ENCODE results near the gene KCTD20. TPM values are rescaled to one million over a fixed set of nuclear protein-coding genes. Genes with fewer than 3 reads are reported as not detected.
A peak's percentile ranks its signal among the peaks of the same experiment; 100 is the strongest.

KCTD20 gene
- polyA plus RNA-seq, 3 donors from 2014 or later: 41.1 to 50.5 (median 47.5) TPM

DNA sequence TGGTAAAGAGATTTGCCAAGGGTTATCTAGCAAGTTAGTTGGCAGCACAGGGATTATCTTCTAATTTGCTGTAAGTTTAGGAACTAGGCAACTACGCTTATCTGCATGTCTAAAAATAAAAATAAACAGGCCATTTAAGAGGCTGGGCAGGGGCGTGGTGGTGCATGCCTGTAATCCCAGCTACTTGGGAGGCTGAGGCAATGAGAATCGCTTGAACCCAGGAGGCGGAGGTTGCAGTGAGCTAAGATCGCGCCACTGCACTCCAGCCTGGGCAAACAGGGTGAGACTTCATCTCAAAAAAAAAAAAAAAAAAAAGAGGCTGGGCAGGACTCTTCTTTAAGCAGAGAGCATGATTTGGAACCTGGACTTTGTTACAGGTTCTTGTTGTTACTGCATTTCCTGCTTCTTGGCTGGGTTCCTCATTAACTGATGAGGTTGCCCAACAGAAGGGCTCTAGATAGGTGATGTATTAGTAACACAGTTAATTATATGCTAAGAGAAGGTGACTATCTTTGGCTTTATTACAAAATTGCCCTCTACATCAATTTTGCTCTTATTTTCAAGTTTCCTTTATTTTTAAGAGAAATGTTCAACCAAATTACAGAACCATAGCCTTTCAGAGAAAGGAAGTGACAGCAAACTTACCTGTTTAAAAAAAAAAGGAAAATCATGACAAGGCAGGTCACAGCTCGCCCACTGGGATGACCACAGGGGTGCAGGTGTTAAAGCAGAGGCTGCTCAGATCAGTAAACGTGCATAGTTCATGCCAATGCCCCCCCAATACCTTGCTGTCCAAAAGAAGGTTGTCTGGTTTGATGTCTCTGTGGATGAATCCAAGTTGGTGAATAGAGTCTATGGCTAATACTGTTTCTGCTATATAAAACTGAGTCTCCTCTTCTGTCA, 72.0 kb downstream of the KCTD20 start:
- peak; percentile 44 to 59 (median 53) for DNase-seq
- Mint-ChIP-seq H3K27me3 (ENCODE audit: low read depth in 3 of 3) (peaks cover 0 to 3% (median 0%) of the 10 kb centered on the region in 3 donors), H3K9me3 (no peaks in the 10 kb centered on the region), H3K4me1 (peaks cover 35 to 61% of the 10 kb centered on the region in 2 donors), H3K27ac (peak overlapping the region; percentile 4 to 85 (median 80)), H3K36me3 (peaks cover 0 to 44% (median 31%) of the 10 kb centered on the region in 3 donors), H3K4me3 (peak overlapping the region in 4 of 5 donors; percentile 3 to 29 (median 20))

DNA sequence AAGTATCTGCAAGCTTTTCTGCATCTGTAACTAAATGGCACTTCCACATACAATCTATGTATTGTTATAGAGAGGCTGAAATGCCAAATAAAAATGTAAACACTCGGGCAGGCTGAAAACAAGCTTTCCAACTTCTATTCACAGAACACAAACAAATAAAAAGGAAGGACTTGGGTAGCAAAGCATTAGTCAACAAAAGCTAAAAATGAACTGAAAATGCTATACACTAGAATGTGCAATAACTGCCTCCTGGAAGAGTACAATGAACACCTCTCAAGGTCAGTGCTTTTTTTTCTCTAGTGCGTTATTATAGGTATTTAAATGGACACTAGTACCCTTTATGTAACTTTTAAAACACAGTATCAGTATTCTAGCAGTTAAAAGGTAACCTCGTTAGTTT, 73.0 kb downstream of the KCTD20 start:
- peak overlapping the region in 1 of 5 donors; percentile 7 for H3K4me3 Mint-ChIP-seq
- H3K27ac Mint-ChIP-seq: peak overlapping the region; percentile 1 to 85 (median 42)
- H3K36me3 Mint-ChIP-seq: peaks cover 0 to 49% (median 28%) of the 10 kb centered on the region in 3 donors
- peaks cover 0 to 3% (median 0%) of the 10 kb centered on the region in 3 donors for H3K27me3 Mint-ChIP-seq (ENCODE audit: low read depth in 3 of 3)
- no peak for DNase-seq
- peaks cover 35 to 71% of the 10 kb centered on the region in 2 donors for H3K4me1 Mint-ChIP-seq
- no peaks in the 10 kb centered on the region for H3K9me3 Mint-ChIP-seq

DNA sequence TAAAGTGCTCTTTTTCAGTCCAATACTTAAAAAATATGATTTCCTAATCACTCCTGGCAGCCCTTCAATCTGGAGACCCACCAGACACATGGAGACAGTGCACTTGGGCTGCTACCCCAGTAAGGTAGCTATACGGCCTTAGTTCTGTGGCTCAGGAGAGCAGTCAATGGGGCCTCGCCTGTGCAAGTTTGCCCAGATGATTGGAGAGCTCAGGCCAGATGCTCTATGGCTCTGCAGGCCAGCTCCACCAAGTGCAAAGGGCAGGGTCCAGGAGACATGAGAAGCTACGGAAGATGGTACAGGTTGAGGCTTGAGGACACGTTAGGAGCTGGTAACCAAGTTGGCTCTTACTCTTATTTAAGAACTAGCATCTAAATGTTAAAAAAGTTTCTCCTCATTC, 73.8 kb downstream of the KCTD20 start:
- Mint-ChIP-seq H3K36me3 (peaks cover 0 to 52% (median 27%) of the 10 kb centered on the region in 3 donors), H3K4me3 (no peak overlapping the region), H3K4me1 (peaks cover 35 to 71% of the 10 kb centered on the region in 2 donors), H3K27me3 (ENCODE audit: low read depth in 3 of 3) (peaks cover 0 to 3% (median 0%) of the 10 kb centered on the region in 3 donors), H3K27ac (peak overlapping the region in 3 of 6 donors; percentile 43 to 49 (median 48)), H3K9me3 (no peaks in the 10 kb centered on the region)
- no peak for DNase-seq

DNA sequence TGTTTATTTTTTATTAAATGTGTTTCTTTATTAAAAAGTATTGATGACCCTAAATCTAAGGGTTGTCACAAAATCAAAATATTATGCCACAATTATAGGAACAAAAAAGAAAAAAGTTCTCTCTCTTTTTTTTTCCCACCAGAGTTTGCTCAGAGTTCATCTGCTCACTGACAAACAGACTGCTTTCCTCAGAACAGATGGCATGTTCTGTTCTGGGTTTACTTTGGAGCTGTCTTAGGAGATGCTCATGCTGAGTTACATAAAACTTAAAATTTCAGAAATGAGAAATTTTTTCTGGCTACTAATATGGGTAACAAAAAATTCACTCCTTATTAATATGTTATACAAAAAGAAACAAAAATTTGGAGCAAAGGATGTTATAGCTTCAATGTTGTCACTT, 74.2 kb downstream of the KCTD20 start:
- H3K36me3 Mint-ChIP-seq: peaks cover under 1 to 51% (median 25%) of the 10 kb centered on the region in 3 donors
- peaks cover 0 to 3% (median 0%) of the 10 kb centered on the region in 3 donors for H3K27me3 Mint-ChIP-seq (ENCODE audit: low read depth in 3 of 3)
- peaks cover 35 to 70% of the 10 kb centered on the region in 2 donors for H3K4me1 Mint-ChIP-seq
- no peak overlapping the region for H3K4me3 Mint-ChIP-seq
- peak overlapping the region in 1 of 6 donors; percentile 35 for H3K27ac Mint-ChIP-seq
- no peaks in the 10 kb centered on the region for H3K9me3 Mint-ChIP-seq
- no peak for DNase-seq

DNA sequence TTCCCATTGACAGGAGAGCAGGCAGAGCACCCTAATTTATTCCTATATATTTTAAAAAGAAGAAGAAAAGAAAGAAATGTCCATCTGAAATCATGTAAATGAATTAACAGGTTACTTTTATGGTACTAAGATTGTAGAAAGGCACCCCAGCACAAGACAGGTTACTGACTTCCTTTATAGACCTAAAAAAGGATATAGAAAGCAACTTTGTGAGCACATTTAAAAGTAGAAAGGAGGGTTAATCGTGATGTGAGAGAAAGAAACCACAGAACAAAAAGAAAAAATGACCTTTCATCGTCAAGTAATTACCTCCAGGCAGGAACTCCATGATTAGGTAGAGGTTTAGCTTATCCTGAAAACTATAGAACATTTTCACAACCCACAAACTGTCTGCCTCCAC, 74.6 kb downstream of the KCTD20 start:
- H3K36me3 Mint-ChIP-seq: peaks cover 3 to 47% (median 25%) of the 10 kb centered on the region in 3 donors
- no peak overlapping the region for H3K4me3 Mint-ChIP-seq
- no peak for DNase-seq
- H3K9me3 Mint-ChIP-seq: no peaks in the 10 kb centered on the region
- peaks cover 0 to 3% (median 0%) of the 10 kb centered on the region in 3 donors for H3K27me3 Mint-ChIP-seq (ENCODE audit: low read depth in 3 of 3)
- H3K4me1 Mint-ChIP-seq: peaks cover 35 to 66% of the 10 kb centered on the region in 2 donors
- H3K27ac Mint-ChIP-seq: peak overlapping the region in 4 of 6 donors; percentile 4 to 61 (median 29)

DNA sequence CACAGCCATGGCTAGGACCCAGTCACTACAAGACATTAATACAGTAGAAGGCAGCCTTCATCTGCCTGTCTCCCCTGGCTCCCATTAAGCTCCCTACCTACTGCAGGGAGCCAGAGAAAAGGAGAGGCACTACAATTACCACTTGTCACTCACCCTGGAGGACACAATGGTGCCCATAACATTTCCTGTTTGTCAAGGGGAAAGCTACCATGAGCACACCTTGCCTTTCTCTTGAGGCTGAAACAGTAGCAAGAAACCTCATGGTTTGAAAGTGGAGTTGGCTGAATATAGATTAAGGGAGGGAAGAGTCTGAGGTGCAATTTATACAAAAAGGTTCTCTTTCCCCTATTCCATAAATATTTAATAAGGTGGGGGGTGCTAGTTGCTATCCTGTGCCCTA, 76.6 kb downstream of the KCTD20 start:
- H3K27ac Mint-ChIP-seq: peak overlapping the region in 5 of 6 donors; percentile 12 to 72 (median 27)
- H3K9me3 Mint-ChIP-seq: no peaks in the 10 kb centered on the region
- H3K4me3 Mint-ChIP-seq: no peak overlapping the region
- peaks cover 34 to 77% of the 10 kb centered on the region in 2 donors for H3K4me1 Mint-ChIP-seq
- H3K27me3 Mint-ChIP-seq (ENCODE audit: low read depth in 3 of 3): peaks cover 0 to 3% (median 0%) of the 10 kb centered on the region in 3 donors
- peaks cover 7 to 59% (median 35%) of the 10 kb centered on the region in 3 donors for H3K36me3 Mint-ChIP-seq
- DNase-seq: no peak

DNA sequence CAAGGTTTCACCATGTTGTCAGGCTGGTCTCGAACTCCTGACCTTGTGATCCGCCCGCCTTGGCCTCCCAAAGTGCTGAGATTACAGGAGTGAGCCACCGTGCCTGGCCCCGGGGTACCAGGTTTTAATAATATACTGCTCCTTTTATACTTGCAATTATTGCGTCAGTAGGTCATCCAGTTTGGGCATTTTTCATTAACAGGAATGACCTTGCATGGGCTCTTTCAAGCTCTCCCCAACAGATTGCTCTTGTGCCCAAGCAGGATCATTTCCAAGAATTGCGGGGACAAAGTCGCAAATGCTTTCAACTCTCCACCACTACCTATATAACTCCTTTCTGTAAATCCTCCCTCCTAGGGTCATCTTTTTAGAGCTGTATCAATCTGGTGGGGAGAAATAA, 80.7 kb downstream of the KCTD20 start:
- peak overlapping the region in 2 of 6 donors; percentile 29 to 39 for H3K27ac Mint-ChIP-seq
- H3K4me1 Mint-ChIP-seq: peaks cover 35 to 71% of the 10 kb centered on the region in 2 donors
- DNase-seq: no peak
- no peaks in the 10 kb centered on the region for H3K9me3 Mint-ChIP-seq
- H3K4me3 Mint-ChIP-seq: no peak overlapping the region
- peaks cover 0 to 2% (median 0%) of the 10 kb centered on the region in 3 donors for H3K27me3 Mint-ChIP-seq (ENCODE audit: low read depth in 3 of 3)
- peaks cover 15 to 62% (median 30%) of the 10 kb centered on the region in 3 donors for H3K36me3 Mint-ChIP-seq

DNA sequence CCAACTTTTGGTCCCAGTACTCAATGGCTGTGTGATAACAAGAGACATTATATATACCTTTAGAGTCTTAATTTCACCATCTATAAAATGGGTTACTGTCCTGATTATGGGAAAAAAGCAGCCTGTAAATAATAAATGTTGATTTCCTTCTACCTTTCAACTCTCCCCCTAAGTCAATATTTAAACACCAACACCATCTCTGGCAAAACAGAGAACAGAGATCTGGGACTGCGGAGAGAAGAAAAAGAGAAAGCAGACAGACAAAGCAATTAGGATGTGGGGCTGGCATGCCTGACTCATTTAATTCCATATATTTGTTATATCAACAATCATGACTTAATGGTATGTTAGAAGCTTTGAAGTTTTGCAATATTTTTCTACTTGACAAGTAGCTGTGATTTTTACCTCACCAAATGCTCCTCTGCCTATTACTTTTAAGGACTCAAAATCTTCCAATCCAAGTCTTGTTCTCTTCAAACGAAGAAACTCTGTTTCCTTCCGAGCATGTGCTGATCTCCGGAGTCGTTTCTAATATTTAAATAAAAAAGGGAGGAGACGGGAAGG, 81.2 kb downstream of the KCTD20 start:
- Mint-ChIP-seq H3K27me3 (ENCODE audit: low read depth in 3 of 3) (peaks cover 0 to 2% (median 0%) of the 10 kb centered on the region in 3 donors), H3K27ac (peak overlapping the region in 2 of 6 donors; percentile 29 to 39), H3K36me3 (peaks cover 17 to 56% (median 29%) of the 10 kb centered on the region in 3 donors), H3K9me3 (no peaks in the 10 kb centered on the region), H3K4me1 (peaks cover 36 to 71% of the 10 kb centered on the region in 2 donors), H3K4me3 (no peak overlapping the region)
- no peak for DNase-seq

DNA sequence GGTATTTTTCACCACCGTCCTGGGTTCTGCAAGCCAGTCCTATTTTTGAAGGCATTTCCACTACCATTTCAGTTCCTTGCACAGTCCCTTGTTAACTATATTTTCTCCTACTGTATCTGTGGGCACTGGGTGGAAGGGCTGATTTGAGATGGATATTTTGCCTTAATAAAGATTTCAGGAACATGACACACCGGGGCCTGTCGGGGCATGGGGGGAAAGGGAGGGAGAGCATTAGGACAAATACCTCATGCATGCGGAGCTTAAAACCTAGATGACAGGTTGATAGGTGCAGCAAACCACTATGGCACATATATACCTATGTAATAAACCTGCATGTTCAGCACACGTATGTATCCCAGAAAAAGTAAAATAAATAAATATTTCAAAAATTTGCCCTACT, 82.1 kb downstream of the KCTD20 start:
- Mint-ChIP-seq H3K4me3 (no peak overlapping the region), H3K36me3 (peaks cover 20 to 59% (median 36%) of the 10 kb centered on the region in 3 donors), H3K27me3 (ENCODE audit: low read depth in 3 of 3) (peaks cover 0 to 2% (median 0%) of the 10 kb centered on the region in 3 donors), H3K27ac (peak overlapping the region in 5 of 6 donors; percentile 25 to 83 (median 46)), H3K4me1 (peaks cover 43 to 71% of the 10 kb centered on the region in 2 donors), H3K9me3 (no peaks in the 10 kb centered on the region)
- no peak for DNase-seq

DNA sequence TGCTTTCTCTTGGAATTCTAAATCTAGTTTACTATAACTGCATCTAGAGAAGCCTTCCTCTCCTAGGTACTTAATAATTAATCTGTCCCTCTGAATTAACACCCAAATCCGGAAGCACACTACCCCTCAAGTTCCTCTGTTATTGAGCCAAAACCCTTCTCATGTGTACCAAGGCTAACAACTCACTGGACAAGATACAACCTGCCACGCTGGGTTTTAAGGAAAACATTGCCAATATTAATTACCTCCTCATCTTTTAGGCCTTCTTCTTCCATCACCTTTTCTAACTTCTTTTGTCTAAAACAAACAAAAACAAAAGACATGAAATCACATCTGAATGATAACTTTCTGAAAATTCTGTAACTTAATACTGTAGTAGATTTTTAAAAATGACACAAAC, 82.5 kb downstream of the KCTD20 start:
- H3K4me3 Mint-ChIP-seq: no peak overlapping the region

DNA sequence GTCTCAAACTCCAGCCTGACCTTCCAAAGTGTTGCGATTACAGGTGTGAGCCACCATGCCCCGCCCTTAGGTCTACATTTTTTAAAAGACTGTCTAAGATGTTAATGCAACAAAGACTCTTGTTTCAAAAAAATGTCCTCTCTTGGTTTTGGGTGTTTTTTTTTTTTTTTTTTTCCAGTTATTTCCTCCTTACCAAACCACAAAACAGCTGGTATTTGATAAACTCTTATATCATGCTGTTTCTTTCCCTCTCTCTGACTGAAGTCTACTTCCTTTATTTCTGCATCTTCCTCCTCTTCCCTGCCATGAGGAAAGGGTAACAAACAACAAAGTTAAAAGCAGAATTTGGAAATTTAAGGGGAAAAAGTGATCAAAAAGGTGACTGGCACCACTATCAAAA, 83.3 kb downstream of the KCTD20 start:
- Mint-ChIP-seq H3K36me3 (peaks cover 20 to 49% (median 36%) of the 10 kb centered on the region in 3 donors), H3K4me3 (no peak overlapping the region), H3K27me3 (ENCODE audit: low read depth in 3 of 3) (peaks cover 0 to 3% (median 0%) of the 10 kb centered on the region in 3 donors), H3K4me1 (peaks cover 46 to 67% of the 10 kb centered on the region in 2 donors), H3K9me3 (no peaks in the 10 kb centered on the region), H3K27ac (peak overlapping the region in 5 of 6 donors; percentile 35 to 86 (median 57))
- DNase-seq: no peak

More for the DNA sequence above, 82.5 kb downstream of the KCTD20 start:
- no peak for DNase-seq
- Mint-ChIP-seq H3K27me3 (ENCODE audit: low read depth in 3 of 3) (peaks cover 0 to 3% (median 0%) of the 10 kb centered on the region in 3 donors), H3K36me3 (peaks cover 20 to 54% (median 36%) of the 10 kb centered on the region in 3 donors), H3K4me1 (peaks cover 43 to 66% of the 10 kb centered on the region in 2 donors), H3K9me3 (no peaks in the 10 kb centered on the region), H3K27ac (peak overlapping the region in 4 of 6 donors; percentile 9 to 64 (median 44))

DNA sequence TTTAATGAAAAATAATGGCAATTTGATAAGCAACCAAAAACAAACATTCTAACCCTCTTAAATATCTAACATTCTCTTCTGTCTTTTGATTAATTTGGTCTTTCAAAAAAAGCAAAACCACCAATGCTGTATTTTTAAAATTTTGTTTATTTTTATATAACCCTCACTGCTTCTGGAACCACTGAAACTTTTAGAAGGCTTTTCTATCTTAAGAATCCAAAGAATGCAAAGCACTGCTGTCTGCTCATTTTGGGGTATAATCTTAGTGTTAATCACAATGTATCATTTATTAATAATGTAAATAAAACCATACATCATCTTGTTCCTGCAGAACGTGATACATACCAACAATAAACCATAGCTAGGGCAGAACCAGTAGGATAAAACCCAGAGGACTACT, 90.5 kb downstream of the KCTD20 start:
- Mint-ChIP-seq H3K4me1 (peaks cover 72 to 89% of the 10 kb centered on the region in 2 donors), H3K27me3 (ENCODE audit: low read depth in 3 of 3) (peaks cover 0 to 1% (median 1%) of the 10 kb centered on the region in 3 donors), H3K4me3 (peak overlapping the region in 2 of 5 donors; percentile 15 to 27), H3K9me3 (no peaks in the 10 kb centered on the region), H3K36me3 (peaks cover 29 to 47% (median 36%) of the 10 kb centered on the region in 3 donors), H3K27ac (peak overlapping the region; percentile 35 to 77 (median 52))
- no peak for DNase-seq

DNA sequence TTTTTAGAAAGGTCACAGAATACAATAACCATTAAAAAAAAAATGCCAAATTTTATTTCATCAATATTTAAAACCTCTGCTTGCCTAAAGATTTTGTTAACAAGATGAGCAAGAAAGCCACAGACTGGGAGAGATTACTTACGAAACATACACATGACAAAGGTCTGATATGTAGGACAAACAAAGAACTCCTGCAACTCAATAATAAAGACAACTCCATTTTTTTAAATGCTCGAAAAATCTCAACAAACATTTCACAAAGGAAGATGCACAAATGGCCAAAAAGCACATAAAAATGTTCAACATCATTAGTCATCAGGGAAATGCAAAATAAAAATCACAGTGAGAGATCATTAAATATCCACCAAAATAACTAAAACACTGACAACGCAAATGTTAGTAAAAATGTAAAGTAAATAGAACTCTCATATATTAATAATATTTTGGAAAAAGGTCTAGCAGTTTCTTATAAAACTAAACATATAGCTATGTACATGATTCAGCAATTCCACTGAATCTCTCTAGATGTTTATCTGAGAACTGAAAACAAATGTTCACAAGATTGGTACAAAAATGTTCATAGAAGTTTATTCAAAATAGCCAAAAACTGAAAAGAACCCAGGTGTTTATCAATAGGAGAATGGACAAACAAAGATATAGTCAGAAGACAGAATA, 94.2 kb downstream of the KCTD20 start:
- H3K27ac Mint-ChIP-seq: peak overlapping the region; percentile 47 to 80 (median 66)
- no peak for DNase-seq
- no peaks in the 10 kb centered on the region for H3K9me3 Mint-ChIP-seq
- peak overlapping the region; percentile 10 to 63 (median 33) for H3K4me3 Mint-ChIP-seq
- peaks cover 0 to 1% (median 0%) of the 10 kb centered on the region in 3 donors for H3K27me3 Mint-ChIP-seq (ENCODE audit: low read depth in 3 of 3)
- H3K36me3 Mint-ChIP-seq: peaks cover 27 to 51% (median 37%) of the 10 kb centered on the region in 3 donors
- peaks cover 74 to 88% of the 10 kb centered on the region in 2 donors for H3K4me1 Mint-ChIP-seq

All from immature natural killer cell (primary cell).